ENCODE data around the gene PRKAB1. TPM values are rescaled to one million over a fixed set of nuclear protein-coding genes. Genes with fewer than 3 reads are reported as not detected.
A peak's percentile ranks its signal among the peaks of the same experiment; 100 is the strongest.
"Not testable (repeated sequence)": the region's sequence is repeated elsewhere in the genome, so short reads cannot be mapped to it uniquely, and the experiment has no call there.

Gene PRKAB1
- total RNA-seq, 1 donor from 2014 or later = 32.5 TPM

GRCh38 chr12:119652665-119653064 is 15.3 kb upstream of the PRKAB1 start:
- peaks cover 6% of the 10 kb centered on the region for H3K9me3 Mint-ChIP-seq
- DNase-seq (ENCODE audit: extremely low spot score, unreplicated experiment) = no peak
- peaks cover 5% of the 10 kb centered on the region for H3K27me3 Mint-ChIP-seq
- no peak overlapping the region for H3K4me3 Mint-ChIP-seq
- no peak for TF ChIP-seq CTCF (conservative IDR thresholded peaks at IDR 0.05)
- no peaks in the 10 kb centered on the region for H3K4me1 Mint-ChIP-seq (ENCODE audit: unreplicated experiment)
- H3K36me3 Mint-ChIP-seq = no peaks in the 10 kb centered on the region
- no peak overlapping the region for H3K27ac Mint-ChIP-seq

DNA sequence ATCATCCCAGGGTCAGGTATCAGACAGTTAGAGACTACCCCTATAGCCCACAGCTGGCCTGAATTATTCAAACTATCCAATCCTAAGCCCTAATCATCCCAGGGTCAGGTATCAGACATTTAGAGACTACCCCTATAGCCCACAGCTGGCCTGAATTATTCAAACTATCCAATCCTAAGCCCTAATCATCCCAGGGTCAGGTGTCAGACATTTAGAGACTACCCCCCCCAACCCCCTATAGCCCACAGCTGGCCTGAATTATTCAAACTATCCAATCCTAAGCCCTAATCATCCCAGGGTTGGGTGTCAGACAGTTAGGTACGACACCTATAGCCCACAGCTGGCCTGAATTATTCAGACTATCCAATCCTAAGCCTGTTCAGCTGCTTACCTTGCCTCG is 10.9 kb upstream of the PRKAB1 start:
- not testable (repeated sequence) for H3K9me3 Mint-ChIP-seq; H3K4me1 Mint-ChIP-seq (ENCODE audit: unreplicated experiment); DNase-seq (ENCODE audit: extremely low spot score, unreplicated experiment); H3K27ac Mint-ChIP-seq; H3K27me3 Mint-ChIP-seq; H3K36me3 Mint-ChIP-seq; H3K4me3 Mint-ChIP-seq

- H3K4me1 Mint-ChIP-seq (ENCODE audit: unreplicated experiment); H3K36me3 Mint-ChIP-seq; H3K4me3 Mint-ChIP-seq; DNase-seq (ENCODE audit: extremely low spot score, unreplicated experiment); H3K9me3 Mint-ChIP-seq; H3K27ac Mint-ChIP-seq: not testable (repeated sequence)
- peaks cover 11% of the 10 kb centered on the region for H3K27me3 Mint-ChIP-seq
These were observed 9.8 kb upstream of the PRKAB1 start for GRCh38 chr12:119658166-119658565.

GRCh38 chr12:119659289-119659897 is 8.5 kb upstream of the PRKAB1 start:
- H3K4me1 Mint-ChIP-seq (ENCODE audit: unreplicated experiment) = no peaks in the 10 kb centered on the region
- H3K4me3 Mint-ChIP-seq = no peak overlapping the region
- H3K9me3 Mint-ChIP-seq = no peaks in the 10 kb centered on the region
- no peak for DNase-seq (ENCODE audit: extremely low spot score, unreplicated experiment)
- peak; percentile 92 for TF ChIP-seq CTCF (conservative IDR thresholded peaks at IDR 0.05)
- H3K36me3 Mint-ChIP-seq = no peaks in the 10 kb centered on the region
- H3K27me3 Mint-ChIP-seq = peaks cover 15% of the 10 kb centered on the region
- no peak overlapping the region for H3K27ac Mint-ChIP-seq

DNA sequence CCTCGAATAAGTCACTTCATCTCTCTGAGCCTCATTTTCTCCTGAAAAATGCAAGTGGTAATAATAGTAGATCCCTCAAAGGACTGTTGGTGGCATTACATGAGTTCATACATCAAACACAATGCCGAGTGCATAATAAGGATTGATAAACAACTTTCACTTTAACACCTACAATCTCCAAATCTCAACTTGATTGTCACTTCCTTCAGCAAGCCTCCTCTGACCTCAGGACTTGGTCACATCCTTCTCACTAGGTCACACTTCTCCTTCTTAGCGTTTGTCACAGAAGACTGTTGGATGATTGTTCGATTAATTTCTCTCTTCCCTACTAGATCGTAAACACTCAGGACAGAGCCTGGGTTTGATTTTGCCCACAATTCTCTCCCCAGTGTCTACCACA is 7.9 kb upstream of the PRKAB1 start:
- no peak overlapping the region for H3K27ac Mint-ChIP-seq
- no peak for TF ChIP-seq CTCF (conservative IDR thresholded peaks at IDR 0.05)
- no peak overlapping the region for H3K4me3 Mint-ChIP-seq
- no peaks in the 10 kb centered on the region for H3K9me3 Mint-ChIP-seq
- no peak for DNase-seq (ENCODE audit: extremely low spot score, unreplicated experiment)
- no peaks in the 10 kb centered on the region for H3K36me3 Mint-ChIP-seq
- H3K27me3 Mint-ChIP-seq = peaks cover 15% of the 10 kb centered on the region
- H3K4me1 Mint-ChIP-seq (ENCODE audit: unreplicated experiment) = no peaks in the 10 kb centered on the region

- Mint-ChIP-seq H3K4me1 (ENCODE audit: unreplicated experiment) (peaks cover under 1% of the 10 kb centered on the region), H3K27me3 (peaks cover 15% of the 10 kb centered on the region), H3K36me3 (no peaks in the 10 kb centered on the region), H3K27ac (no peak overlapping the region), H3K4me3 (no peak overlapping the region), H3K9me3 (no peaks in the 10 kb centered on the region)
- no peak for DNase-seq (ENCODE audit: extremely low spot score, unreplicated experiment)
- TF ChIP-seq CTCF (conservative IDR thresholded peaks at IDR 0.05) = no peak
These were observed 6.1 kb upstream of the PRKAB1 start for GRCh38 chr12:119661882-119662281.

GRCh38 chr12:119664642-119665041 is 3.3 kb upstream of the PRKAB1 start:
- TF ChIP-seq CTCF (conservative IDR thresholded peaks at IDR 0.05) = no peak
- Mint-ChIP-seq H3K27ac (no peak overlapping the region), H3K4me1 (ENCODE audit: unreplicated experiment) (peaks cover 7% of the 10 kb centered on the region), H3K4me3 (no peak overlapping the region), H3K27me3 (peaks cover 15% of the 10 kb centered on the region), H3K36me3 (no peaks in the 10 kb centered on the region), H3K9me3 (no peaks in the 10 kb centered on the region)
- no peak for DNase-seq (ENCODE audit: extremely low spot score, unreplicated experiment)

Data from type B pancreatic cell (in vitro differentiated cells).